IPS-20b (cell line): Measurements from ENCODE around the gene FIG4.
"Not testable (repeated sequence)": the region's sequence is repeated elsewhere in the genome, so short reads cannot be mapped to it uniquely, and the experiment has no call there.

ENCODE experiments used
- H3K27ac ChIP-seq: one replicate; pipeline ENCODE4 v1.5.1; 2013; ENCODE audit warnings: low read length
- H3K27me3 ChIP-seq: 2 replicates; pipeline ENCODE4 v1.6.1; 2013; ENCODE audit warnings: mild to moderate bottlenecking, low read length, inconsistent platforms; ENCODE audit not compliant: insufficient read depth
- H3K36me3 ChIP-seq: 2 replicates; pipeline ENCODE4 v1.6.1; 2013; ENCODE audit warnings: low read depth, mild to moderate bottlenecking, inconsistent platforms, low read length, moderate library complexity; ENCODE audit not compliant: insufficient read depth
- H3K4me1 ChIP-seq: 2 replicates; pipeline ENCODE4 v1.6.1; 2013; ENCODE audit warnings: mild to moderate bottlenecking, control low read depth, inconsistent platforms, low read length, moderate library complexity; ENCODE audit not compliant: insufficient read depth
- H3K4me3 ChIP-seq: 2 replicates; pipeline ENCODE4 v1.5.1; 2013; ENCODE audit warnings: mild to moderate bottlenecking, low read length, inconsistent platforms
- H3K9ac ChIP-seq: 2 replicates; pipeline ENCODE4 v1.6.1; 2013; ENCODE audit warnings: low read depth, mild to moderate bottlenecking, inconsistent platforms, low read length, moderate library complexity
- H3K9me3 ChIP-seq: 2 replicates; pipeline ENCODE4 v1.6.1; 2013; ENCODE audit warnings: mild to moderate bottlenecking, low read depth, low read length, inconsistent platforms; ENCODE audit not compliant: insufficient read depth

Gene FIG4

DNA sequence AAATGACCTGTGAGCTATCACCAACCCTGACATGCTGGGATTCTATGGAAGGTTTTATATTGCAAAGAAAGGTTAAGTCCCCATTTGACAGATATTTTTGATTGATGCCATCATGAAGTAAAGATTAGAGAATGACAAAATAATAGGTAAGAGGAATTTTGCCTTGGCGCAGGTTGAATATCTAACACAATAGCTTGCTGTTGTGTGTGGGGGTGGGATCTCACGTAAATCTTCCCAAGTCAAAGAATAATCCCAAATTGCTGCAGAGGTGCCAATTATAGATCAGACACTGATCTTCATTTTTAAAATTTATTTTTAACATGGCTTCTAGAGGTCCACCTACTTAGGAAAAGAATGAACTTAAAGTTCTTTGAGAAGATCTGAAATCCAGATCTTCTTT lies 135.5 kb downstream of the FIG4 start:
- Histone ChIP-seq H3K4me1 (peaks cover 6% of the 10 kb centered on the region), H3K27me3 (no peaks in the 10 kb centered on the region), H3K36me3 (peaks cover 9% of the 10 kb centered on the region), H3K9me3 (peaks cover 7% of the 10 kb centered on the region; the same call in 1 of the 2 replicates), H3K27ac (no peak overlapping the region), H3K4me3 (no peak overlapping the region), H3K9ac (no peak overlapping the region)

DNA sequence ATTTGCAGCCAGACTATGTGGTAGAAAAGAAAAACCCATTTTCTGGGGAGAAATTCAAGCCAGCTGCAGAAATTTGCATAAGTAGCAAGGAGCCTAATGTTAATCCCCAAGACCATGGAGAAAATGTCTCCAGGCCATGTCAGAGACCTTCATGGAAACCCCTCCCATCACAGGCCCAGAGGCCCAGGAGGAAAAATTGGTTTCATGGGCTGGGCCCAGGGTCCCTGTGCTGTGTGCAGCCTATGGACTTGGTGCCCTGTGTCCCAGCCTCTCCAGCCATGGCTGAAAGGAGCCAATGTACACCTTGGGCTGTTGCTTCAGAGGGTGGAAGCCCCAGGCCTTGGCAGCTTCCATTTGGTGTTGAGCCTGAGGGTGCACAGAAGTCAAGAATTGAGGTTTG lies 140.3 kb downstream of the FIG4 start:
- H3K4me3 ChIP-seq, H3K27me3 ChIP-seq, H3K9ac ChIP-seq, H3K4me1 ChIP-seq, H3K36me3 ChIP-seq, H3K27ac ChIP-seq, H3K9me3 ChIP-seq: not testable (repeated sequence)

DNA sequence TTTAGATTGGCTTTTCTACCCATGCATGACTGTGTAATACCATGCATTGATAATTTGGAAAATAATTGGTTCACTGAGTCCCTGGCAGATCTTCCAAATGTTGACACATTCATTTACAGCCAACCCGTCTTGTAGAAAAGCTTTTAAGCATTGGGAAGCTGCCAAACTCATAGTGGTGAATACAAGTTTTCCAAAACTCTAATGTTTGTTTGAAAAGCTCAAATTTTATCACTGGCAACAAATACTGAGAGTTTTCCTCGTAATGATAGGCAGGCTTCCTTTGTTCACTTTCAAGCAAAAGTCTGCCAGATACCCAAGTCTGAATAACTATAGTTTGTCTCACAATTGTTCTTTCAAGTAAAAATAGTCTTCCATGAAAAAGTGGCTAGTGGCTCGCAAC lies 143.0 kb downstream of the FIG4 start:
- H3K9ac ChIP-seq: no peak overlapping the region
- no peak overlapping the region for H3K27ac ChIP-seq
- no peak overlapping the region for H3K4me3 ChIP-seq
- no peaks in the 10 kb centered on the region for H3K27me3 ChIP-seq
- H3K36me3 ChIP-seq: no peaks in the 10 kb centered on the region
- peaks cover 7% of the 10 kb centered on the region; the same call in 1 of the 2 replicates for H3K9me3 ChIP-seq
- no peaks in the 10 kb centered on the region for H3K4me1 ChIP-seq

DNA sequence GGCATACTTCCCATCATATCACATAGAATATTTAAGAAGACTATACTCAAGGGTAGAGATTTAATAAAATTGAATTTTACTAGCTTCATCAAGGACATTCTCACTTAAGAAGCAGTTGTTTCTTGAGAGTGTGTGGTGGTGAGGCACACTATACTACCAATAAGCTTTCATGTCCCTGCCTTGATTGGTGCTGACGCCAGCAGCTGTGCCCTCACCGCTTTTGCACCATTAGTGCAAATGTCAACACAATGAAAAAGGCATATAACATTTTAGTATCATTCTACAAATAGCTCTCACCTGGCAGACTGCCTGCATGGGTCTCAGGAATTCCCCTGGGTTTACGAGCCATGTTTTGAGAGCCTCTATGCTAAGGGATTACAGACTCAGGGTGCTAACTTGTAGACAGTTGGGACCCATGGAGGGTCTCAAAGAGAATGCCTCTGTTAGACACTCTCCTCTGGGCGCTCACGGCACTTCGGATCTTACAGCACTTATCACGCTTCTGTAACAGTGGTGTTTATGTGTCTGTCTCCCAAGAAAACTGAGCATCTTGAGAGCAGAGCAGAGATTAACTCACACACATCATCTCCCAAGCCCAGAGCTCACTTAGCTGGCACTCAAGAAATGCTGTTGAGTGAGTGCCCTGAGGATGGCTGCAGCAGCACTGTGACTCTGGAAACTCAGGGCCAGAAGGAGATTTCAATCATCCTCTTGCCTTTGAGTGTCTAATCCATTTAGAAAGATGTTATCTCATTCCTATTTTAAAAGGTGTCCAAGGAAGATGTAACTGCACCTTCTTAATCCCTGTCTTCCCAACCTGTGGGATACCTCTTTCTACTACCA lies 143.7 kb downstream of the FIG4 start:
- H3K4me3 ChIP-seq: no peak overlapping the region
- no peak overlapping the region for H3K9ac ChIP-seq
- no peaks in the 10 kb centered on the region for H3K4me1 ChIP-seq
- no peaks in the 10 kb centered on the region for H3K36me3 ChIP-seq
- peaks cover 5% of the 10 kb centered on the region; the same call in 1 of the 2 replicates for H3K9me3 ChIP-seq
- H3K27ac ChIP-seq: no peak overlapping the region
- H3K27me3 ChIP-seq: no peaks in the 10 kb centered on the region

DNA sequence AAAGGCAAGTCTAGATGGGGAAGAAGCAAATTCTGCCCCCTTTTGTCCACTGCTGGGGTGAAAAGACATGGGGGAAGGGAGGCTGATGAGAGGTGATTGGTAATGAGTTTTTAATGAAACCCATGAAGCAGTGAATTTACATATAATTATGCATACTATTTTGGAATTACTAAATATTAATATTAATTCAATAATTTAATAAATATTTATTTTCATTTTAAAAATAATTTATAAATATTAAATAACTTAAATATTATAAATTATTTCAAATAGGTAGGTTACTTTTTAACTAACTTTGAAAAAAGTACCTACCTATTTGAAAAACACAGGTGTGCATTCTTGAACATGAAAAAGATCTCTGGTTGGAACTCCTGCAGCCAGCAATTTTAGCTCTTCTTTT lies 148.9 kb downstream of the FIG4 start:
- Histone ChIP-seq H3K9ac (no peak overlapping the region), H3K36me3 (no peaks in the 10 kb centered on the region), H3K4me3 (no peak overlapping the region), H3K27ac (no peak overlapping the region), H3K9me3 (no peaks in the 10 kb centered on the region), H3K4me1 (no peaks in the 10 kb centered on the region), H3K27me3 (no peaks in the 10 kb centered on the region)

DNA sequence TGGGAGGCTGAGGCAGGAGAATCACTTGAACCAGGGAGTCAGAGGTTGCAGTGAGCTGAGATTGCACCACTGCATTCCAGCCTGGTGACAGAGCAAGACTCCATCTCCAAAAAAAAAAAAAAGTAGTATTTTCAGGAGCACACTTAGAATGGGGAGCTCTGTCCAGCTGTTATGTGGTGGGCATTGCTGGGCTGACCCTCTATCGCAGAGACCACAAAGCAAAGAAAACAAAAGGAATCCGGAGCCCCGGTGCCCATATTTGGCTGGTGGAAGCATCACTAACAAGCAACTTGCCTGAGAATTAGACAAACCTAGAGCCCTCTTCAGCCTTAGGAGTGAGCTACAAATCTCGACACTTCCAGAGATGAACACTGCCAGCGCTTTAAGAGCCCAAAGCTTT lies 149.7 kb downstream of the FIG4 start:
- Histone ChIP-seq H3K9me3 (no peaks in the 10 kb centered on the region), H3K36me3 (no peaks in the 10 kb centered on the region), H3K9ac (no peak overlapping the region), H3K4me3 (no peak overlapping the region), H3K27ac (no peak overlapping the region), H3K27me3 (no peaks in the 10 kb centered on the region), H3K4me1 (no peaks in the 10 kb centered on the region)

DNA sequence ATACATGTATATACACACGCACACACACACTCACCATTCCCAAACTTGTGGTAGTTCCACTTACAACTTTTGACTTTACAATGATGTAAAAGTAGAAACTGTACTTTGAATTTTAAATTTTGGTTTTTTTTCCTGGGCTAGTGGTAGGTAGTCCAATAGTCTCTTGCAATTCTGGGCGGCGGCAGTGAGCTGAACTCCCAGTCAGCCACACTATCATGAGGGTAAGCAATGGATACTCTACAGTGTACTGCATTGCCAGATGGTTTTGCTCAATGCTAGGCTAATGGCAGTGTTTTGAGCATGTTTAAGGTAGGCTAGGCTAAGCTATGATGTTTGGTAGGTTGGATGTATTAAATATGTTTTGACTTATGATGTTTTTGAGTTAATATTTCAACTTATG lies 150.8 kb downstream of the FIG4 start:
- Histone ChIP-seq H3K27me3 (no peaks in the 10 kb centered on the region), H3K4me3 (no peak overlapping the region), H3K9ac (no peak overlapping the region), H3K36me3 (no peaks in the 10 kb centered on the region), H3K4me1 (no peaks in the 10 kb centered on the region), H3K27ac (no peak overlapping the region), H3K9me3 (no peaks in the 10 kb centered on the region)

DNA sequence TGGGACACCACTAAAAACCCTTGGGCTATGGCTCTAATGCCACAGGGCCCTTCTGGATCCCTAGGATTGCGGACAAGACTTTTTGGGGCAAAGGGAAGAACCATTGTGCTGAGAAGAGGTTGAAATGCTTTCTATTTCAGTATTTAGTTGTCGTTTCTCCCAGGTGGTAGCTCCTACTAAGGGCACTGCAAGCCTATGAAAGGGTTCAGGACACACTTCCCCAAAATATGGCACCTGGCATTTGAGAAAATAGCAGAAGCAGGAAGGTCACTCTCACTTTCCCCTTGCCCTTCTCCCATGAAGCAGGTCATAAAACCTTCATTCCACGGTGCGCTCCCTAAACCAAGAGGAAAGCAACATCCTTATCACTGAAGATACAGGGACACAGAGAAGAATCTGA lies 161.6 kb downstream of the FIG4 start:
- no peak overlapping the region for H3K4me3 ChIP-seq
- no peaks in the 10 kb centered on the region for H3K9me3 ChIP-seq
- no peak overlapping the region for H3K9ac ChIP-seq
- H3K27me3 ChIP-seq: no peaks in the 10 kb centered on the region
- no peak overlapping the region for H3K27ac ChIP-seq
- peaks cover 10% of the 10 kb centered on the region for H3K4me1 ChIP-seq
- H3K36me3 ChIP-seq: no peaks in the 10 kb centered on the region

DNA sequence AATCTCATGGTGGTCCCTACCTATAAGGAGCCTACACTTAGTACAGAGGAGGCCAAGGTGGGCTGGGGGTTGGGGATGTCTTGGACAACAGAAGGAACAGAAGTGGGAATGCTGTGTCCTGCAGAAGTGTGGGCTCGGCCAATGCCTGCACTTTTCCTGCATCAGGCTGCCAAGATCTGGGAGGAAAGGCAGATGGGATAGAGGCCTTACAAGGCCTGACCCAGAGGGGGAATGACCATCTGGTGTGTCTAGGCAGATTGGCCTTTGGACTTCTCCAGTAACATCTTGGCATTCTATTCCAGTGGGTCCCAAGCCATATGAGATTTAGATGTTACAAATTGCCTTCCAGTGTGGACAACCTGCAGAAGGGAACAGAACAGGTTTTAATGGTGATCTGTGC lies 162.3 kb downstream of the FIG4 start:
- H3K4me3 ChIP-seq: no peak overlapping the region
- no peak overlapping the region for H3K9ac ChIP-seq
- peaks cover 8% of the 10 kb centered on the region; the same call in 1 of the 2 replicates for H3K4me1 ChIP-seq
- H3K27me3 ChIP-seq: no peaks in the 10 kb centered on the region
- H3K36me3 ChIP-seq: no peaks in the 10 kb centered on the region
- H3K9me3 ChIP-seq: no peaks in the 10 kb centered on the region
- H3K27ac ChIP-seq: no peak overlapping the region

DNA sequence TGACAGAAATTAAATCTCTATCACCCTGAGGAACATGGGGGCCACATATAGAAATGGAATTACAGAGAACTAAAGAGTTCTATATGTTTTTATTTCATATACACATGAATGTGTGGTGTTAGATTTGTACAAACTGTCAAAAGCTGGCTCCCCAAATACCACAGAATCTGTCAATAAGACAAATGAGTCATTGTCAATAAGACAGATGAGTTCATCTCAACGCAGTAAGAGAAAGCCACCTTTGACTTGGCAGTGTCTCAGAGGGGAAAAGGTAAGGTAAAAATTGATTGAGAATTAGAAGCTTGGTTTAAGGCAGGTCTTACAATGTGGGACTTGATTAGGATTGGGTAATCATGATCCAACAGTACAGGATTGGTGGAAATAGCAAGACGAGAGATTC lies 162.9 kb downstream of the FIG4 start:
- Histone ChIP-seq H3K36me3 (no peaks in the 10 kb centered on the region), H3K9me3 (no peaks in the 10 kb centered on the region), H3K4me1 (peaks cover 8% of the 10 kb centered on the region; the same call in 1 of the 2 replicates), H3K27me3 (no peaks in the 10 kb centered on the region), H3K4me3 (no peak overlapping the region), H3K9ac (no peak overlapping the region), H3K27ac (no peak overlapping the region)

DNA sequence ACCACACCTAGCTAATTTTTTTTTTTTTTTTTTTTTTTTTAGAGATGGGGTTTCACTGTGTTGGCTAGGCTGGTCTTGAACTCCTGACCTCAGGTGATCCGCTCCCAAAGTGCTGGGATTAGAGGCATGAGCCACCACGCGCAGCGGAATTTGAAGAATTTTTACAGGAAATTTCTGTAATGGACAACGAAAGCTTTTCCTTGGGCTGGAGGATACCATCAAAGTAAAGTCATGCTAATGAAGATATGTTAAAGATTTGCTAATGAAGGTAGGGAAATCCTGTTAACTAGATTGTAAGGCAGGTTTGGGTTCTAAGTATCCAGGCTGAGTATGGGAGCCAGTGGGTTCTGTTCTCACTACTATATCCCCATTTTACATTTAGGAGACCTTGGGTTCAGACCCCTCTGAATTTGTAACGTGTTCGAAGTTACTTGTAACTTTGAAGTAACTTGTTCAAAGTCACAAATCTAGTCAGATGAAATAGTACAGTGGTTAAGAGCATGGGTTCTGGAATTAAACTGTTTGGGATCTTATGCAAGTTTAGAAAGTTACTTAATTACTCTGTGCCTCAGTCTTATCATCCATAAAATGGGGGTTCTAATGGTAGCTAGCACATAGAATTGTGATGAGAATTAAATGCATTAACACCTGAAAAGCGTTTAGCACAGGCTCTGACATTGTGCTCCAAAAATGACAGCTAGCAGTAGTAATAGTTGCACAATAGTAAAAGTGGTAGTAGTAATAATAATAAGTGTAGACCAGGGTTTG lies 163.6 kb downstream of the FIG4 start:
- Histone ChIP-seq H3K9ac (no peak overlapping the region), H3K4me1 (peaks cover 8% of the 10 kb centered on the region; the same call in 1 of the 2 replicates), H3K36me3 (no peaks in the 10 kb centered on the region), H3K27me3 (no peaks in the 10 kb centered on the region), H3K27ac (no peak overlapping the region), H3K9me3 (no peaks in the 10 kb centered on the region), H3K4me3 (no peak overlapping the region)

DNA sequence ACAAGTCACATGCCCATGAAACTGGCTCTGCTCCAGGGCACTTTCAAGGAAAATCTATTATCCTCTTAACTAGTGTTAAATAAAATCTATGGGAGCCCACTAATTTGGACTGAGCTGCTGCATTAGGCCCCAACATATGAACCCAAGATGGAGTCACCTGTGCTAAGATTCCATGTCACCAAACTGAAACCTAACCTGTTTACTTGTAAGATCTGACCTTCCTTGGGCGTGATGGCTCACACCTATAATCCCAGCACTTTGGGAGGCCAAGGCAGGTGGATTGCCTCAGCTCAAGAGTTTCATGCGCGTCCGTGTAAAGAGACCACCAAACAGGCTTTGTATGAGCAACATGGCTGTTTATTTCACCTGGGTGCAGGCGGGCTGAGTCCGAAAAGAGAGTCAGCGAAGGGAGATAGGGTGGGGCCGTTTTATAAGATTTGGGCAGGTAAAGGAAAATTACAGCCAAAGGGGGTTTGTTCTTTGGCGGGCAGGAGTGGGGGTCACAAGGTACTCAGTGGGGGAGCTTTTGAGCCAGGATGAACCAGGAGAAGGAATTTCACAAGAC lies 164.5 kb downstream of the FIG4 start:
- not testable (repeated sequence) for H3K27me3 ChIP-seq, H3K4me3 ChIP-seq, H3K9ac ChIP-seq, H3K9me3 ChIP-seq, H3K36me3 ChIP-seq, H3K27ac ChIP-seq, H3K4me1 ChIP-seq
